WERI-Rb-1 (cell line): Measurements from ENCODE around the gene RCOR3.
A peak's percentile ranks its signal among the peaks of the same experiment; 100 is the strongest.
"Not testable (repeated sequence)": the region's sequence is repeated elsewhere in the genome, so short reads cannot be mapped to it uniquely, and the experiment has no call there.

Source experiments
- DNase-seq: peaks from one replicate; pipeline ENCODE4 v3.0.0-alpha.2; 2020
- H3K27ac ChIP-seq: fragments of 250-450 bp; sonication (Bioruptor Pico); 2 replicates; pipeline ENCODE4 v1.5.1; 2020; ENCODE audit warnings: mild to moderate bottlenecking, moderate library complexity
- H3K27me3 ChIP-seq: fragments of 250-450 bp; sonication (Bioruptor Pico); 2 replicates; pipeline ENCODE4 v1.5.1; 2021; ENCODE audit warnings: mild to moderate bottlenecking, low read depth, moderate library complexity; ENCODE audit not compliant: insufficient read depth, severe bottlenecking
- H3K36me3 ChIP-seq: fragments of 250-450 bp; sonication (Bioruptor Pico); 2 replicates; pipeline ENCODE4 v1.5.1; 2020; ENCODE audit warnings: mild to moderate bottlenecking, moderate library complexity
- H3K4me3 ChIP-seq: 2 replicates; pipeline ENCODE4 v1.5.1; 2011; ENCODE audit warnings: low read depth, mild to moderate bottlenecking, control low read depth, low read length
- H3K9me3 ChIP-seq: fragments of 250-450 bp; sonication (Bioruptor Pico); 2 replicates; pipeline ENCODE4 v1.5.1; 2021; ENCODE audit warnings: mild to moderate bottlenecking, moderate library complexity; ENCODE audit not compliant: severe bottlenecking
- CTCF ChIP-seq: IDR thresholded peaks from 2 replicates; pipeline ENCODE4 v1.5.1; 2011; ENCODE audit warnings: low read depth, mild to moderate bottlenecking, control low read depth, inconsistent platforms, low read length

RCOR3 gene

DNA sequence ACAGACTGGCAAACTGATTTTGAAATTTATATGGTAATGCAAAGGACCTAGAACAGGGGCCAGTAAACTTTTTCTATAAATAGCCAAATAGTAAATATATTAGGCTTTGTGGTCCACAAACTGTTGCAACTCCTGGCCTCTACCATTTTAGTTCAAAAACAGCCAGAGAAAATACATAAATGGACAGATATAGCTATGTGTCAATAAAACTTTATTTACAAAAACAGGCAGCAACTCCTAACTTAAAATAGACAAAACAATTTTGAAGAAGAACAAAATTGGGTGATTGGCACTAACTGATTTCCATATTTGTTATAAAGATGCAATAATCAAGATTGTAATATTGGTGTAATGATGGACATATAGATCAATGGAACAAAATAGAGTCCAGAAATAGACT, 60.7 kb downstream of the RCOR3 start:
- H3K4me3 ChIP-seq = no peak overlapping the region
- H3K27ac ChIP-seq = no peak overlapping the region
- no peaks in the 10 kb centered on the region for H3K27me3 ChIP-seq
- no peak for TF ChIP-seq CTCF
- H3K36me3 ChIP-seq = peaks cover 9% of the 10 kb centered on the region
- H3K9me3 ChIP-seq = no peaks in the 10 kb centered on the region
- DNase-seq = no peak

GRCh38 chr1:211320980-211321379, 61.8 kb downstream of the RCOR3 start:
- Histone ChIP-seq H3K36me3 (0 out of 2 replicates have a peak, but pooled peaks cover 2% of the 10 kb centered on the region), H3K9me3 (no peaks in the 10 kb centered on the region), H3K27ac (no peak overlapping the region), H3K27me3 (no peaks in the 10 kb centered on the region), H3K4me3 (no peak overlapping the region)
- DNase-seq = no peak
- TF ChIP-seq CTCF = no peak

- not testable (repeated sequence) for DNase-seq, H3K4me3 ChIP-seq, H3K36me3 ChIP-seq, H3K27me3 ChIP-seq, H3K27ac ChIP-seq, H3K9me3 ChIP-seq
Observed at GRCh38 chr1:211321646-211322045, 62.5 kb downstream of the RCOR3 start.

DNA sequence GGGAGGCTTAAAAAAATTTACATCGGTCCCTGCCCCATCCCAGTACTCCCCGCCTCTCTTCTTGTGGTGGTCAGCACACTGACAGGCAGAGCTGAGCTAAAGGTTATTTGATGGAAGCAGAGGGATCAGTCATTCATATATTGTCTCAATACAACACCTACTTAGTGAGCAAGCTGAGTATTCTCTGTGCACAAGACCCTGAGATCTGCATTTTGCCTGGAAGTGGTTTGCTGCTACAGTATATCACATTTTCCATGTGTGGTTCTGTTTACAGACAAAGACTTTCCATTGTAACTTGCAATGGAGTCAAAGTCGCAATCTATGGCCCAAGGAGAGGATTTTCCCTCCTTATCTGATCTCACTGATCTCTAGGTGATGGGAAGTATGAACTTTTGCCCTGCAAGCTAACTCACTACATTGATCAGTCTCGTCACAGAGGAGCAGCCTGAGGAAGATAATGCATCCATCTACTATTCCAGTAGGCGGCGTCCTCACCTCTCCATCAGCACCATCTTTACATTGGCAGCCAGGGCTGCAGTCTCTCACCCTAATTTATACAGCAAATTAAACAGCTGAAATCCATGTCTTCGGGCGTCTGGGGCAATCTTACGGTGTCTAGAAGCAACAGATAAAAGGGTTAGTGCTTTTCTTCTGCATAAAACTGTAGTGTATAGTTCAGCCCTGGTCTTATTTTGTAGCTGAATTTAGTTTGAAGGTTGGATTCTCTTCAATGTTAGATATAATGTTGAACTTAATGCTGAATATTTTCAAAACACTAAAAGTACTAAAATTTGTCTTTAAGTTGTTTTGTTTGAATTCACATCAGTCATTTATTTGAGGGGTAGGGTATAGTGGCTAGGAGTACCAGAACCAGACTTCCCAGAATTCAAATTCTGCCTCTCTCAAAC, 64.2 kb downstream of the RCOR3 start:
- Histone ChIP-seq H3K27ac (no peak overlapping the region), H3K36me3 (no peaks in the 10 kb centered on the region; the same call in 1 of the 2 replicates), H3K27me3 (no peaks in the 10 kb centered on the region), H3K9me3 (no peaks in the 10 kb centered on the region), H3K4me3 (no peak overlapping the region)
- peak; percentile 84 for DNase-seq
- TF ChIP-seq CTCF = peak; percentile 95

DNA sequence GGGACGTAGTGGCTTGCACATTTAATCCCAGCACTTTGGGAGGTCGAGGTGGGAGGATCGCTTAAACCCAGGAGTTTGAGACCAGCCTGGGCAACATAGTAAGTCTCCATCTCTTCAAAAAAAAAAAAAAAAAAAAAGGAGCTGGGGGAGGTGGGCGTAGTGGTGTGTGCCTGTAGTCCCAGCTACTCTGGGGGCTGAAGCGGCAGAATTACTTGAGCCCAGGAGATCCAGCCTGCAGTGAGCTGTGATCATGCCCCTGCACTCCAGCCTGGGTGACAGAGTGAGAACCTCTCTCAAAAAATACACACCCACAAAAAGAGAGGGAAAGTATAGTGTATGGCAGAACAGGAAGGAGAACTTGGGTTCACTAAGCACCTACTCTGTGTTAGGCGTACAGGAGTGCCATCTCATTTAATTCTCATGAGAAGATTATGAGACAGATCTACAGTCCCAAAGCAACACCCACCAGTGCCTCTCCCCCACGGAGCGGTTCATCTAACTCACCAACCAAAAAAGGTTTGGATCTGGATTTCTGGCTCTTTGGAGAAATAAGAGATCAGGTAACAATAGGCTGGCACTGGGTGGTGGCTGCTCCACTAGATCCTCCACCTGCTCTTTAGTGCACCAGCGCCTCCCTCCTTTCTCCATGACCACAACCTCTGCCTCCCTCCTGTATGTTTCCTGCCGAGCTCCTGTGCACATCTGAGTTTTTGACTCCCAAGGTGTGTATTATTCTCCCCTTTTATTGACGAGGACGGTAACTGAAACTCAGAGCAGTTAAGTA, 66.0 kb downstream of the RCOR3 start:
- TF ChIP-seq CTCF = no peak
- H3K27me3 ChIP-seq = no peaks in the 10 kb centered on the region
- H3K27ac ChIP-seq = no peak overlapping the region
- H3K9me3 ChIP-seq = no peaks in the 10 kb centered on the region
- H3K4me3 ChIP-seq = no peak overlapping the region
- no peaks in the 10 kb centered on the region; the same call in 1 of the 2 replicates for H3K36me3 ChIP-seq
- no peak for DNase-seq

GRCh38 chr1:211326140-211326527, 67.0 kb downstream of the RCOR3 start:
- DNase-seq = no peak
- Histone ChIP-seq H3K36me3 (no peaks in the 10 kb centered on the region; the same call in 1 of the 2 replicates), H3K4me3 (peak overlapping the region; percentile 76), H3K27me3 (no peaks in the 10 kb centered on the region), H3K27ac (peak overlapping the region; percentile 68), H3K9me3 (no peaks in the 10 kb centered on the region)
- no peak for TF ChIP-seq CTCF
